BE2C (cell line): ENCODE data around the gene DVL1.

Source experiments
- DNase-seq: peaks from one replicate; pipeline ENCODE4 v3.0.0-alpha.2; 2020
- H3K27me3 ChIP-seq: fragments of 250-450 bp; sonication (Bioruptor Pico); 2 replicates; pipeline ENCODE4 v1.5.1; 2020; ENCODE audit warnings: mild to moderate bottlenecking
- H3K36me3 ChIP-seq: fragments of 250-450 bp; sonication (Bioruptor Pico); 2 replicates; pipeline ENCODE4 v1.5.1; 2020; ENCODE audit warnings: mild to moderate bottlenecking
- H3K4me1 ChIP-seq: fragments of 250-450 bp; sonication (Bioruptor Pico); 2 replicates; pipeline ENCODE4 v1.5.1; 2020
- H3K4me3 ChIP-seq: 2 replicates; pipeline ENCODE4 v1.5.1; 2011; ENCODE audit warnings: low read depth, low read length
- H3K9me3 ChIP-seq: fragments of 250-450 bp; sonication (Bioruptor Pico); 2 replicates; pipeline ENCODE4 v1.5.1; 2020
- TF ChIP-seq, protein P1 (sequence below): IDR thresholded peaks from 2 replicates; pipeline ENCODE4 v1.5.1; 2012; ENCODE audit warnings: mild to moderate bottlenecking, low read depth, low read length

DVL1 gene

GRCh38 chr1:1293263-1294249, 55.7 kb downstream of the DVL1 start:
- Histone ChIP-seq H3K4me1 (peaks cover 20% of the 10 kb centered on the region), H3K4me3 (no peak overlapping the region)

GRCh38 chr1:1292851-1293250, 56.4 kb downstream of the DVL1 start:
- Histone ChIP-seq H3K27me3 (peaks cover 5% of the 10 kb centered on the region), H3K9me3 (no peaks in the 10 kb centered on the region), H3K4me1 (peaks cover 19% of the 10 kb centered on the region), H3K4me3 (no peak overlapping the region), H3K36me3 (peaks cover 39% of the 10 kb centered on the region)
- TF ChIP-seq, protein P1, sequence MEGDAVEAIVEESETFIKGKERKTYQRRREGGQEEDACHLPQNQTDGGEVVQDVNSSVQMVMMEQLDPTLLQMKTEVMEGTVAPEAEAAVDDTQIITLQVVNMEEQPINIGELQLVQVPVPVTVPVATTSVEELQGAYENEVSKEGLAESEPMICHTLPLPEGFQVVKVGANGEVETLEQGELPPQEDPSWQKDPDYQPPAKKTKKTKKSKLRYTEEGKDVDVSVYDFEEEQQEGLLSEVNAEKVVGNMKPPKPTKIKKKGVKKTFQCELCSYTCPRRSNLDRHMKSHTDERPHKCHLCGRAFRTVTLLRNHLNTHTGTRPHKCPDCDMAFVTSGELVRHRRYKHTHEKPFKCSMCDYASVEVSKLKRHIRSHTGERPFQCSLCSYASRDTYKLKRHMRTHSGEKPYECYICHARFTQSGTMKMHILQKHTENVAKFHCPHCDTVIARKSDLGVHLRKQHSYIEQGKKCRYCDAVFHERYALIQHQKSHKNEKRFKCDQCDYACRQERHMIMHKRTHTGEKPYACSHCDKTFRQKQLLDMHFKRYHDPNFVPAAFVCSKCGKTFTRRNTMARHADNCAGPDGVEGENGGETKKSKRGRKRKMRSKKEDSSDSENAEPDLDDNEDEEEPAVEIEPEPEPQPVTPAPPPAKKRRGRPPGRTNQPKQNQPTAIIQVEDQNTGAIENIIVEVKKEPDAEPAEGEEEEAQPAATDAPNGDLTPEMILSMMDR, result no peak
- DNase-seq, result no peak

More at GRCh38 chr1:1293263-1294249, 55.7 kb downstream of the DVL1 start:
- TF ChIP-seq, protein P1, result no peak
- Histone ChIP-seq H3K27me3 (peaks cover 5% of the 10 kb centered on the region; the same call in 1 of the 2 replicates), H3K9me3 (no peaks in the 10 kb centered on the region), H3K36me3 (peaks cover 43% of the 10 kb centered on the region)
- DNase-seq, result peak; percentile 57

DNA sequence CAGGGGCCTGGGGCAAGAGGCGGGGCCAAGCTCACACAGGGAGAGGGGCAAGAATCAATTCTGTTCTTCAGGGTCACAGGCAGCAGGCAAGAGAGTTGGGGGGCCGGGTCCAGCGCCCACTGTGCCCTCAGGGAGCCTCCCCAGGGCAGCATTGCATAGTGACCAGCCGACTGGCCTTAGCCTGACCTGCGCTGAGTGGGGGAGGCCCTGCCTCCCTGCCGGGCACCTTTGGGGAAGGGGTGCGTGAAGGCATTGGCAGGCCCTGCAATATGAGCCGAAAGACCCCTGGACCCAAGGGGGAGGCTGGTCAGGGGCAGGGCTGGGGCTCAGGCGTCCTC, 56.8 kb downstream of the DVL1 start:
- Histone ChIP-seq H3K27me3 (peaks cover 10% of the 10 kb centered on the region), H3K4me3 (no peak overlapping the region), H3K9me3 (no peaks in the 10 kb centered on the region), H3K4me1 (peaks cover 19% of the 10 kb centered on the region), H3K36me3 (peaks cover 36% of the 10 kb centered on the region)
- TF ChIP-seq, protein P1, result no peak
- DNase-seq, result peak; percentile 25

DNA sequence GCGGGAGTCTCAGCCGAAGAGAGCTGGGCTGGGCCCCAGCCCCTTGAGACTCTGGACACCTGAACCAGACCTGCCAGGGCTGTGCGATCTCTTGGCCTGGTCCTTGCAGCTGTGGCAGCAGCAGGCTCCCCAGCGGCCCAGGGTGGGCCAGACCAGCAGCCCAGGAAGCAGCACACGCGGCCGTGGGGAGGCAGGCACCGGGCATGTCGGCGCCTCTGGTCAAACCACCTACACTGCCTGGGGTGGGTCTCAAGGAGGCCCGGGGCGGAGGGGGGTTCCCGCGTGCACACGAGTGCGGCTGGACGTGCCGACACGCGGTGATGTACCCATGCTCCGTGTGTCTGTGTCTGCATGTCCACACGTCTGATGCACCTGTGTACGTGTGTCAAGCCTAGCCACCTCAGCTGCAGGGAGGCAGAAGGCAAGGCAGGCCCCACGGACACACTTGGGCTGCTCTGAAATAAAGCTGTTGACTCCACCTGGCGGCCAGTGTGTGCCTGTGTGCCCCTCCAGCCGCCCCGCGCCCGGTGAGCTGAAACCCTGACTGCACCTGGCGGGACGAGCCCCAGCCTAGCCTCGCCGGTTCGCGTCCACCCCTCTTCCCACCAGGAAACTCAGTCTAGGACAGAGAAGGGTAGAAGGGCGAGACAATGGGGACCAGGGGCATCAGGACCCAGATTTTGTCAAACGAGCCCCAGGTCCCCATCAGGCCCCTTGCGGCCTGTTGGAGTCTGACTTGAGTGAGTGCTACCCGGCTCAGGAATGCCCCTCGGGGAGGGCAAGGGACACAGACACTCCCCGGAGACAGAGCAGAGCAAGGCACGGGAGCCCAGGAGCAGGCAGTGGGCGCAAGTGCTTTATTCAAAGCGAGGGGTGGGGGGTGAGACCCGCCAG, 57.4 kb downstream of the DVL1 start:
- TF ChIP-seq, protein P1, result peak; percentile 66
- H3K4me3 ChIP-seq, result no peak overlapping the region
- H3K27me3 ChIP-seq, result peaks cover 14% of the 10 kb centered on the region
- peak; percentile 87 for DNase-seq
- peaks cover 36% of the 10 kb centered on the region for H3K36me3 ChIP-seq
- peaks cover 19% of the 10 kb centered on the region for H3K4me1 ChIP-seq
- H3K9me3 ChIP-seq, result no peaks in the 10 kb centered on the region

DNA sequence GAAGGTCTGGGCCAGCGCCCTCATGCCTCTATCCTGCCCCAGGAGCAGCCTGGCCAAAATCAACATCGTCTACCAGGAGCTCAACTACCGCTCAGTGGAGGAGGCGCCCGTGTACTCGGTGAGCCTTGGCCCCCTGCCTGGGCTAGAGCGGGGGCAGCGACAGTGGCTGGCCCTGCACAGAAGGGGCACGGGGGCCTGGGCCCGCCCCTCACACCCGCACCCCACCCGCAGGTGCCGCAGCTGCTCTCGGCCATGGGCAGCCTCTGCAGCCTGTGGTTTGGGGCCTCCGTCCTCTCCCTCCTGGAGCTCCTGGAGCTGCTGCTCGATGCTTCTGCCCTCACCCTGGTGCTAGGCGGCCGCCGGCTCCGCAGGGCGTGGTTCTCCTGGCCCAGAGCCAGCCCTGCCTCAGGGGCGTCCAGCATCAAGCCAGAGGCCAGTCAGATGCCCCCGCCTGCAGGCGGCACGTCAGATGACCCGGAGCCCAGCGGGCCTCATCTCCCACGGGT, 58.1 kb downstream of the DVL1 start:
- Histone ChIP-seq H3K36me3 (peaks cover 30% of the 10 kb centered on the region), H3K4me3 (no peak overlapping the region), H3K4me1 (peaks cover 19% of the 10 kb centered on the region), H3K9me3 (no peaks in the 10 kb centered on the region), H3K27me3 (peaks cover 14% of the 10 kb centered on the region)
- DNase-seq, result peak; percentile 69
- TF ChIP-seq, protein P1, result no peak
